ENCODE results near the gene PSENEN. TPM values are rescaled to one million over a fixed set of nuclear protein-coding genes. Genes with fewer than 3 reads are reported as not detected.
"Not testable (repeated sequence)": the region's sequence is repeated elsewhere in the genome, so short reads cannot be mapped to it uniquely, and the experiment has no call there.

Gene PSENEN
- total RNA-seq, 2 donors from 2014 or later: 50.7 to 53.7 TPM

DNA sequence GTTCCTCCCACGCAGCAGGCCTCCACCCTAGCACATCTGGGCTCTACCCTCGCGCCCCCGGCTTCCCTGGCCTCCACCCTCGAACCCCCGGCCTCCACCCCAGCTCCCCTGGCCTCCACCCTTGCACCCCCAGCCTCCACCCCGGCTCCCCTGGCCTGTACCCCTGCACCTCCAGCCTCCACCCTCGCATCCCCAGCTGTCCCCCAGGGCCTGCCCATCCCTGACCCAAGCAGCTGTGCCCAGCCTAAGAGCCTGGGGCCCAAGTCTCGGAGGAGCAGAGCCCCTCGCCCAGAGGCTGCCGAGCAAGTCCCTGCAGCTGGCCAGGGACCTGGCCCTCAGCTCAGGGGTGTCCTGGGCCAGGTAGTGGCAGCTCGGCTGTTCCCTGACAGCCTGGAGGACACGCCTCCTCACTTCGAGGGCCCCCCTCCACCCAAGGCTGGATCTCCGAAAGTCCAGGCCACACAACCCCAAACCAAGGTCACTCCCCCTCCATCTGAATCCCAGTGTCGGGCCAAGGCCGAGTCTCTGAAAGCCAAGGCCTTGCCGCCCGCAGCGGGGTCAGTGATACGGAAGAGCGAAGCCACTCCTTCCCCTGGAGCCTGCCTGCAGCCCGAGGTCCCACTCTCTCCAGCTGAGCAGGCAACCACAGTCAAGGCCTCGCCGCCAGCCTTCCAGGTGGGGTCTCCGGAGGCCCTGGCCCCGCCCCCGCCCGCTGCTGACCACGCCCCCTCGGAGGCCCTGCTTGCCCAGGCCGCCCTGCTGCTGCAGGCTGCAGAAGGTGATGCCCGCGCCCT is 22.0 kb downstream of the PSENEN start:
- no peak for ATAC-seq (replicated peaks in 1 of 2)
- Mint-ChIP-seq H3K9me3 (no peaks in the 10 kb centered on the region), H3K27ac (no peak overlapping the region), H3K4me3 (no peak overlapping the region), H3K27me3 (ENCODE audit: low read depth) (no peaks in the 10 kb centered on the region), H3K36me3 (ENCODE audit: insufficient read depth in 2 of 2) (peaks cover 4 to 11% of the 10 kb centered on the region in 2 donors), H3K4me1 (ENCODE audit: low read depth) (no peaks in the 10 kb centered on the region)
- DNase-seq: no peak

DNA sequence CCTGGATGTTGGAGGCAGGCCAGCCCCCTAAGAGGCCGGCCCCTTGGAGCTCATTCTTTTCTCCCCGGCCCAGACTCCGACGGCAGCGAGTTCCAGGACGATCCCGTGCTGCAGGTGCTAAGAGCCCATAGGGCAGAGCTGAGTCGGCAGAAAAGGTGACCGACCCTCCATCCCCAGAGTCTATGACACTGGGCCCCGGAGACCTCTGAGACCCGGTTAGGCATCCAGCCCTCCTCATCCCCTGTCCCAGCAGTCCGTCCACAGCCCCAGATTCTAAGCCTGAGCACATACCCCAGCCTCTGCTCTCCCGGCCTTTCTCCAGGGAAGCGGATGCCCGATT is 22.6 kb downstream of the PSENEN start:
- DNase-seq (no peak), ATAC-seq (replicated peaks in 1 of 2) (no peak)
- Mint-ChIP-seq H3K27ac (no peak overlapping the region), H3K4me3 (no peak overlapping the region), H3K9me3 (no peaks in the 10 kb centered on the region), H3K4me1 (ENCODE audit: low read depth) (no peaks in the 10 kb centered on the region), H3K36me3 (ENCODE audit: insufficient read depth in 2 of 2) (peaks cover 4 to 11% of the 10 kb centered on the region in 2 donors), H3K27me3 (ENCODE audit: low read depth) (no peaks in the 10 kb centered on the region)

DNA sequence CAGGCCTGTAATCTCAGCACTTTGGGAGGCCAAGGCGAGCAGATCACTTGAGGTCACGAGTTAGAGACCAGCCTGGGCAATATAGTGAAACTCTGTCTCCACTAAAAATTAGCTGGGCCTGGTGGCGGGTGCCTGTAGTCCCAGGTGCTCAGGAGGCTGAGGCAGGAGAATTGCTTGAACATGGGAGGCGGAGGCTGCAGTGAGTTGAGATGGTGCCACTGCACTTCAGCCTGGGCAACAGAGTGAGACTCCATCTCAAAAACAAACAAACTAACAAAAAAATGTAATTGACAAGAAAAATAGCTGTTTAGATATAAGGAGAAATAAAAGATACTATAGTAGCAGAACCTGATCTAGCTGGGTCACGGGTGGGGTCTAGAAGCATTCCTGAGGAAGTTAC is 26.9 kb downstream of the PSENEN start:
- H3K27ac Mint-ChIP-seq; ATAC-seq (replicated peaks in 1 of 2); H3K4me3 Mint-ChIP-seq; H3K36me3 Mint-ChIP-seq (ENCODE audit: insufficient read depth in 2 of 2); H3K27me3 Mint-ChIP-seq (ENCODE audit: low read depth); DNase-seq; H3K9me3 Mint-ChIP-seq: not testable (repeated sequence)
- H3K4me1 Mint-ChIP-seq (ENCODE audit: low read depth): peaks cover 21% of the 10 kb centered on the region

DNA sequence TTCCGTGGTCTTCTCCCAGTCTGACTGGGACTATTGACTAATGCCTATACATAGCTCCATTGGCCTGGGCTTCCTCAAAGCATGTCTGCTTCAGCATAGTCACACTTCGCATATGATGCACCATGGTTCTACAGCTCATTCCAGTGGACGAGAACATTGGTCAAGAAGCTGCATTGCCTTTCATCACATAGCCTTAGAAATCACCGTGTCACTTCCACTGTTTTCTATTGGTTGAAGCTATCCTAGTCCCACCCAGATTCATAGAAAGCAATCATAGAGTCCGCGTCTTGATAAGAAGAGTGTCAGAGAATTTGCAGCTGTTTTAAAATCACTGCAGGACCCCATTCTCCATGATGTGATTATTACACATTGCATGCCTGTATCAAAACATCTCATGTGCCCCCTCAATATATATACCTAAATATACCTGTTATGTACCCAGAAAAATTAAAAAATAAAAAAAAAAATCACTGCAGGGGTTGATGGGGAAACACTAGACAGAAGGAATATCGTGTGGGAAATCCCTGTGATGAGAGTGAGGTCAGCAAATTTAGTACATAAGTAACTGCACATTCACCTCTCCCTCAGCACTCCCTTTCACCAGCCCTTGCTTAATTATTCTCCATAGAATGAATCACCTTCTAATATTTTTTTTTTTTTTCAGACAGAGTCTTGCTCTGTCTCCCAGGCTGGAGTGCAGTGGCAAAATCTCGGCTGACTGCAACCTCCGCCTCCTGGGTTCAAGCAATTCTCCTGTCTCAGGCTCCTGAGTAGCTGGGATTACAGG is 27.8 kb downstream of the PSENEN start:
- DNase-seq: no peak
- no peaks in the 10 kb centered on the region for H3K9me3 Mint-ChIP-seq
- no peak for ATAC-seq (replicated peaks in 1 of 2)
- H3K27ac Mint-ChIP-seq: no peak overlapping the region
- peaks cover 21% of the 10 kb centered on the region for H3K4me1 Mint-ChIP-seq (ENCODE audit: low read depth)
- H3K36me3 Mint-ChIP-seq (ENCODE audit: insufficient read depth in 2 of 2): peaks cover 4 to 5% of the 10 kb centered on the region in 2 donors
- no peaks in the 10 kb centered on the region for H3K27me3 Mint-ChIP-seq (ENCODE audit: low read depth)
- no peak overlapping the region for H3K4me3 Mint-ChIP-seq

DNA sequence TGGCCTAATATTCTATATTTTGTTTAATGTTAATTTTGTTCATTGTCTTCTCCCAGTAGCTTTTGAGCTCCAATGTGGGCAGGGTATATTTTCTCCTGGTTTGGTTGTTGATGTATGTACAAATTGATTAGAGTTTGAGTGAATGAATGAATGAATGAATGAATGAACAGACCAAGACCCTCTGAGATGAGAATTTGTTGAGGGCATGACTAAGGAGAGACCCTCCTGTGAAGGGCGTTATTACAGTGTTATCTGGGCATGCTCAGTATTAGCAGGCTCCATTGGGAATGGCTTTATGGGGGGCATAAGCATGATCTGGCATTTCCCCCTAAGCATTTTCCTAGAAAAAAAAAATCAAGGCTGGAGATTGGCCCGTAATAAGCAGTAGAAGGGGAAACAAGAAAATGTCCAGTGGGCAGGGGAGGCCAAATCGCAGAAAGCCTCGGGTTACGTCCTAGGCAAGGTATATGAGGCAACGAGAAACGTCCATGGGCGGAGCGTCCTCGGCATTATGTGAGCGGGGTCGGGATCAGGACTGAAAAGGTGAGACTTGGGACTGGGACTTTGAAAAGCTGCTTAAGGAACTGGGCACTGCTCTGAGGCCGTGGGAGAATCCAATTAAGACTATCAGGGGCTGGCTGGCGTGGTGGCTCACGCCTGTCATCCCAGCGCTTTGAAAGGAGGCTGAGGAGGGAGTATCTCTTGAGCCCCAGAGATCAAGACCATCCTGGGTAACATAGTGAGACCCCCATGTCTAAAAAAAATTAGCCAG is 29.0 kb downstream of the PSENEN start:
- H3K4me3 Mint-ChIP-seq: peak overlapping the region; percentile 78 to 95
- no peaks in the 10 kb centered on the region for H3K27me3 Mint-ChIP-seq (ENCODE audit: low read depth)
- H3K36me3 Mint-ChIP-seq (ENCODE audit: insufficient read depth in 2 of 2): no peaks in the 10 kb centered on the region
- H3K9me3 Mint-ChIP-seq: no peaks in the 10 kb centered on the region
- peak overlapping the region; percentile 90 for H3K27ac Mint-ChIP-seq
- peaks cover 21% of the 10 kb centered on the region for H3K4me1 Mint-ChIP-seq (ENCODE audit: low read depth)
- ATAC-seq (replicated peaks in 1 of 2) (no peak), DNase-seq (no peak)

DNA sequence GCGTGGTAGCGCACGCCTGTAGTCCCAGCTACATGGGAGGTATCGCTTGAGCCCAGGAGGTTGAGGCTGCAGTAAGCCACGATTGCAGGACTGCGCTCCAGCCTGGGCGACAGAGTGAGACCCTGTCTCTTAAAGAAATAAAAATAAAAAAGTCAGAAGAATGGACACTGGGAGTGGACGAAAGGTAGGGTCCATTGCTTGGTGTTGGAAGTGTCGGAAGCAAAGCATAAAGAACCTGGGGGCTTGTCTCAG is 29.5 kb downstream of the PSENEN start:
- Mint-ChIP-seq H3K4me1 (ENCODE audit: low read depth) (peaks cover 21% of the 10 kb centered on the region), H3K27me3 (ENCODE audit: low read depth) (no peaks in the 10 kb centered on the region), H3K4me3 (peak overlapping the region; percentile 78 to 95), H3K36me3 (ENCODE audit: insufficient read depth in 2 of 2) (no peaks in the 10 kb centered on the region), H3K9me3 (no peaks in the 10 kb centered on the region), H3K27ac (peak overlapping the region; percentile 90)
- no peak for DNase-seq
- peak; percentile 8 to 18 for ATAC-seq (replicated peaks in 1 of 2)

DNA sequence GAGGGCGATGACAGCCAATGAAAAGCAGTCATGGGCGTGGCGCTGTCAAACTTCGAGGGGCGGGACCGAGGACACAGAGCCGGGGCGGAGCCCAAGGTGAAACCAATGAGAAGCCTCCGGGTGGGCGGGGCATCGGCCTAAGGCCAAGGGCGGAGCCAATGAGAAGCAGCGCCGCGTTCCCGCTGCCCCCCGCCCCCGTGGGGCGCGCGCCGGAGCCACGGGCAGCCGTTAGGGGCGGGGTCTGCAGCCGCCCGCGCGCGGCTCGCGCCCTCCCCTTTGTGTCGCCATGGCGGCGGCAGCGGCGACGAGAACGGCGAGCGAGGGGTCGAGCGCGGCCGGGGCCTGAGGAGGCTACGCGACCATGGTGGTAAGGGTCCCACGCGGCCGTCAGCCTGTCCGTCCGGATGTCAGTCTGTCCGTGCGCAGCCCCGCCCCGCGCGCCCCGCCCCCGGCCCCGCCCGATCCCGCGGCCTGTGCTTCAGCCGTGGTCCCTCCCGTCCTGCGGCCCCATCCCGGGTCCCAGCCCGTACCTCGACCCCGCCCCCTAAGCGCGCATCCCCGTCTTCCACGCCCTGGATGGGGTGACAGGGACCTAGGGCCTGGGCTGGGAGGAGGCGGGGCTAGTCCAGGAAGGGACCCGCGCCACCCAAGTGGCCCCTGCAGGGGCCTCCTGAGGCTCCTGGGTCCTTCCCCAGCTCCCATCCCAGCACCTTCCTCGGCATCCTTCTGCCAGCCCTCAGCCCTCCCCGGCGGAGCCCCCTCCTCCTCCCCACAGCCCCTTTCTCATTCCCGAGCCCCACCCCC is 30.0 kb downstream of the PSENEN start, which contains the start of gene ARHGAP33:
Gene ARHGAP33 (plus strand): TSS at position 267 of the 804 bp plus-strand sequence. CDS start 95 bp downstream, at position 362.
- Mint-ChIP-seq H3K27ac (peak within 1 kb of the TSS; percentile 90), H3K4me1 (ENCODE audit: low read depth) (peaks cover 21% of the 10 kb centered on the region), H3K36me3 (ENCODE audit: insufficient read depth in 2 of 2) (no peaks in the 10 kb centered on the region), H3K27me3 (ENCODE audit: low read depth) (no peaks in the 10 kb centered on the region), H3K4me3 (peak within 1 kb of the TSS; percentile 89 to 95), H3K9me3 (no peaks in the 10 kb centered on the region)
- DNase-seq: peak; percentile 100
- peak; percentile 97 for ATAC-seq (replicated peaks in 1 of 2)

DNA sequence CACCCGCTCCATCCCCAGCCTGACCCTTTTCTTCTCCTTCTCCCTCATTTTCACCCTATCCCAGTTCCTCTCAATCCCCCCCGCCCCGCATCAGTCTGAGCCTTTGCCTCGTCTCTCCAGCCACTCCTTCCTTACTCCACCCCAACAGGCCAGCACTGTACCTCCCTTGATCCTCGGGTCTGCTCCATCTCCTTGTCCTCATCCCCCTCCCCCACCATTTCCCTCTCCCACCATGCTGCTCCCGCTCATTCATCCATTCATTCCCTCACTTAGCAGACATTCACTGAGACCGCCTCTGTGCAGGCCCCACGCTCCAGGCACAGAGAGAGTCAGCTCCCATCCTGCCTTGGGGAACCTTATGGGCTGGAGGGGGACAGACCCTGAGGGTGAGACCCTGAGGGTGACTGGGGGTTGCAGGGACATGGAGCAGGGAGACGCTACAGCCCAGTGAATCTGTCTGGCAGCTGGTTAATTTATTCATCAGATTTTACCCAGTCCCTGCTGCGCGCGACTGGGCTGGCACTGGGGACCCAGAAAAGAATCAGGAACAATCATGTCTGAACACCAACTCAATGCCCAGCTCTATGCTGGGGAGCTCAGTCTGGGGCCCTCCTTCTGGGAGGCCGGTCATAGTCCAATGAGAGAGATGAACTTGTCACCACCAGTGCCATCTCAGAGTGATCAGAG is 30.8 kb downstream of the PSENEN start:
- H3K36me3 Mint-ChIP-seq (ENCODE audit: insufficient read depth in 2 of 2): no peaks in the 10 kb centered on the region
- H3K4me1 Mint-ChIP-seq (ENCODE audit: low read depth): peaks cover 21% of the 10 kb centered on the region
- H3K9me3 Mint-ChIP-seq: no peaks in the 10 kb centered on the region
- DNase-seq (no peak), ATAC-seq (replicated peaks in 1 of 2) (no peak)
- no peaks in the 10 kb centered on the region for H3K27me3 Mint-ChIP-seq (ENCODE audit: low read depth)
- H3K27ac Mint-ChIP-seq: no peak overlapping the region
- peak overlapping the region; percentile 89 to 95 for H3K4me3 Mint-ChIP-seq

DNA sequence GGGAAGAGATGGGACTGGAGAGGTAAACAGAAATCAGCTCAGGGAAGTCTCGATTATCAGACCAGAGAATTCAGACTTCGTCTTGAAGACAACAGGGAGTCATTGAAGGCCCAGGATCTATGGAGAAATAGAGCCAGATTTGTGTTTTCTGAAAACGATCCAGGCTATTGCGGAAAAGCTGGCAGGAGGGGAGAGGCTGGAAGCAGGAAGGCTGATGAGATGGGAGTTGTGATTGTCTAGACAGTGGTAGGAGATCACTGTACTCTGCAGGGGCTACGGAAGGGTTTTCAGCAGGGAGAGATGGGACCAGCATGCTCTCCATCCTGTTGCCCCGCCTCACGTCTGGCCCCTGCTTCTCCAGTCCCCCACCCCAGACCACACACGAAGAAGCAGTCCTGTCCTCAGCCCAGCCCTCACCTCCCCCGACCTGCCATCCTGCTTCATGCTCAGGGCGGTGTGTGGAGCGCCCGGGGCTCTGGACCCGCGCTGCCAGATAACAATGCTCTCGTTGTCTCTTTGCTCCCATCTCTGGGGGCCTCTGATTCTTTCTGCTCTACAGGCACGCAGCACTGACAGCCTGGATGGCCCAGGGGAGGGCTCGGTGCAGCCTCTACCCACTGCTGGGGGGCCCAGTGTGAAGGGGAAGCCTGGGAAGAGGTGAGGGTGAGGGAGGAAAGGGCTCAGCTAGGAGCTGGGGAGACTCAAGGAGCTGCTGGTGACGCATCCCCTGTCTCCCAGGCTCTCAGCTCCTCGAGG is 31.8 kb downstream of the PSENEN start:
- no peak for ATAC-seq (replicated peaks in 1 of 2)
- DNase-seq: no peak
- Mint-ChIP-seq H3K27me3 (ENCODE audit: low read depth) (no peaks in the 10 kb centered on the region), H3K9me3 (no peaks in the 10 kb centered on the region), H3K4me1 (ENCODE audit: low read depth) (peaks cover 21% of the 10 kb centered on the region), H3K36me3 (ENCODE audit: insufficient read depth in 2 of 2) (no peaks in the 10 kb centered on the region), H3K27ac (no peak overlapping the region), H3K4me3 (peak overlapping the region; percentile 4 to 89)

DNA sequence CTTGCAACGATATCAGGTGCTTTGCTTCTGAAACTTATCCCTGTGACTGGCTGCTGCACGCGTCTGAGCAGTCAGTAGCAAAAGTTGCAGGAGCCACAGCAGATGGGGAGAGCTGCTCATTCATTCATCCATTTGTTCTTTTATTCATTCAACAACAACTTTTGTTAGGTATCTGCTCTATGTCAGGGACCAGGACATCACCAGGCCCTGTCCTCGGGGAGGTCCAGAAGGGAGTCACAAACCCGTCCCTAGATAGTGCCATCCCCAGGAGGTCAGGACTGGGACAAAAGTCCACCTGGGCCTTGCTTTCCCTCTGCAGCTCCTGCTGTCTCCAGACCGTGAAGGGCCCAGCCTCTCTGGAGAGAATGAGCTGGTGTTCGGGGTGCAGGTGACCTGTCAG is 32.5 kb downstream of the PSENEN start:
- ATAC-seq (replicated peaks in 1 of 2) (no peak), DNase-seq (no peak)
- Mint-ChIP-seq H3K4me1 (ENCODE audit: low read depth) (peaks cover 21% of the 10 kb centered on the region), H3K4me3 (no peak overlapping the region), H3K27ac (no peak overlapping the region), H3K9me3 (no peaks in the 10 kb centered on the region), H3K27me3 (ENCODE audit: low read depth) (no peaks in the 10 kb centered on the region), H3K36me3 (ENCODE audit: insufficient read depth in 2 of 2) (peaks cover 0 to 3% of the 10 kb centered on the region in 2 donors)

DNA sequence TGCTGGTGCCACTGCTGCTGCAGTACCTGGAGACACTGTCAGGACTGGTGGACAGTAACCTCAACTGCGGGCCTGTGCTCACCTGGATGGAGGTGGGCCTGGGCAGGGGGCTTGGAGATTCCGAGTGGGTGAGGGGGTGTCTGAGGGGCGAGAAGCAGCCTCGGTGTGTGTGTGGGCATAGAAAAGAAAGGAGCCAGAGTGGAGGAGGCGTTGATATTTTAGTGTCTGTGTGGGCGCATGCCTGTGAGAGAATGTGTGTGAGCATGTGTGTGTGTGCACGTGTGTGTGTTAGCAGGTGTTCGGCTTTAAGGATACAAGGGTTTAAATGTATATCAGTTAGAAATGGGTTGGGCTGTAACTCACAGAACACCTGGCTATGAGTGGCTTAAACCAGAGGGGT is 33.6 kb downstream of the PSENEN start:
- H3K27me3 Mint-ChIP-seq (ENCODE audit: low read depth): no peaks in the 10 kb centered on the region

DNA sequence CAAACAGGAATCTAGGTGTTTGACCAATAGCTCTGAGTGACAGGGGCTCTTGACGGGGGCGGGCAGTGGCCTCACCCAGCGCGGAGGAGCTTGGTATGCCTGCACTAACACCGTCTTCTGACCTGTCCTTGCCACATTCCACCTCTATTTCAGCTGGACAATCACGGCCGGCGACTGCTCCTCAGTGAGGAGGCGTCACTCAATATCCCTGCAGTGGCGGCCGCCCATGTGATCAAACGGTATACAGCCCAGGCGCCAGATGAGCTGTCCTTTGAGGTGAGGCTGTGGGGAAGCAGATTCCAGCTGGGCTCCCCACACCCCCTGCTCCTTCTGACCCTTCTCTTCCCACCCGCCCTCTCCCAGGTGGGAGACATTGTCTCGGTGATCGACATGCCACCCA is 34.6 kb downstream of the PSENEN start:
- no peak for ATAC-seq (replicated peaks in 1 of 2)
- Mint-ChIP-seq H3K27me3 (ENCODE audit: low read depth) (no peaks in the 10 kb centered on the region), H3K4me1 (ENCODE audit: low read depth) (peaks cover 14% of the 10 kb centered on the region), H3K27ac (no peak overlapping the region), H3K9me3 (no peaks in the 10 kb centered on the region), H3K36me3 (ENCODE audit: insufficient read depth in 2 of 2) (peaks cover 0 to 3% of the 10 kb centered on the region in 2 donors), H3K4me3 (no peak overlapping the region)
- no peak for DNase-seq

More for the DNA sequence above, 33.6 kb downstream of the PSENEN start:
- H3K4me3 Mint-ChIP-seq: no peak overlapping the region
- H3K9me3 Mint-ChIP-seq: no peaks in the 10 kb centered on the region
- no peak overlapping the region for H3K27ac Mint-ChIP-seq
- H3K4me1 Mint-ChIP-seq (ENCODE audit: low read depth): peaks cover 21% of the 10 kb centered on the region
- no peak for DNase-seq
- peaks cover 0 to 3% of the 10 kb centered on the region in 2 donors for H3K36me3 Mint-ChIP-seq (ENCODE audit: insufficient read depth in 2 of 2)
- ATAC-seq (replicated peaks in 1 of 2): no peak

All from activated T-cell treated with anti-CD3 and anti-CD28 coated beads, Interleukin-2, amount 50 U/mL, for 72 hours (primary cell).